UCSD-AML1 (cell line): Measurements from ENCODE around the gene FAM217A.

Experiments used
- DNase-seq: peaks from one replicate; lab custom pipeline; 2025; ENCODE audit not compliant: unreplicated experiment; lab: John Stamatoyannopoulos, UW

The FAM217A gene

DNA sequence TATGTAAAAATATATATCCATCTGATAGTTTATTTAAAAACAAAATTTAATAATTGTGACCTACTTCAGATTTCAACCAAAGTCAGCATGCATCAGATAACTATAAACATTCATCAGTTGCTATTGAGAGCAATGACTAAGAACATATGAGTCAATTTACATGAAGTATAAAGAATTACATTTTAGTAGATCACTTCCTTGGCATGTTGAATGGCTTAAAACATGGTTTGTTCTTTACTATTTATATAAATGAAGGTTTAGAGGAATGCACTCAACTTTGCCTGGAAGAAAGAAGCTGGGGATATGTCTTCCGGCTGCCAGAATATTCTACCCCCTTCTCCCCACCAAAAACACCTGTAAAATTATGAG is 6.4 kb upstream of the FAM217A start:
- no peak for DNase-seq

DNA sequence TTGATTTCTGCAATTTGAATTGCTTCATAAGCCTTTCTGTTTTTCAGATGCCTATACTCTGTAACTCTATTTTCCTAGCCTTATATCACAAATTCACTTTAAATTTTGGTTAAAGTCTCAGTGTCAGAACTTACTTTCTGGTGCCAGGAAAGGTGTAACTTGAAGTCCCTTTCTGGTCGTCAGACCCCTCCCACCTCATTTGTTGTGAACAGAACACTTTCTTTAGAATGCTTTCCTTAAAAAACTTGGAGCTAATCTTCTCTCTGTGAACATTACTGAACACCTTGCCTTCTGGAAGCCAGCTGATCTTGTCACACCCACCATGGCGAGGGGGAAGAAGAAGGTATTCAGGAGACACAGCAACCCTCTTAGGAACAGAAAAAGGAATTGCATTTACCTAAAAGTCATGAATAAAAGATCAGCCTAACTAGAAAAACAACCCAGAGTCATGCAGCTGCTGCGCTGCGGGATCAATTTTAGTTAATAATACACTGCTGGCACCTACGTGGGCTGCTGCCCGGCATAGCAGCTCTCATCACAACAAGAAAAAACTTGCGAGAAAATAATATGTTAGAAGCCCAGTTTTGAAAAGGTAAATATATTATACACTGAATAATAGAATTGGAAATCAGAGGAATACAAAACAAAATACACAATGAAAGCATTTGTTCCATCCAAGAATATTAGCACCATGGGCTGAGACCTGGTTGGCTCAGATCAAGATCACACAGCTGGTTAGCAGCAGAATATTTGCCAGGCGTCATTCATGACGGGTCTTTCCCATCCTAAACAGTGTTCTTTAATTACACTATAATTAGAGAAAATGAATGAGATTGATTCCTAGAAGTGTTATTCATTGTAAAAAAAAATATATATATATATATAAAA is 5.8 kb upstream of the FAM217A start:
- no peak for DNase-seq

DNA sequence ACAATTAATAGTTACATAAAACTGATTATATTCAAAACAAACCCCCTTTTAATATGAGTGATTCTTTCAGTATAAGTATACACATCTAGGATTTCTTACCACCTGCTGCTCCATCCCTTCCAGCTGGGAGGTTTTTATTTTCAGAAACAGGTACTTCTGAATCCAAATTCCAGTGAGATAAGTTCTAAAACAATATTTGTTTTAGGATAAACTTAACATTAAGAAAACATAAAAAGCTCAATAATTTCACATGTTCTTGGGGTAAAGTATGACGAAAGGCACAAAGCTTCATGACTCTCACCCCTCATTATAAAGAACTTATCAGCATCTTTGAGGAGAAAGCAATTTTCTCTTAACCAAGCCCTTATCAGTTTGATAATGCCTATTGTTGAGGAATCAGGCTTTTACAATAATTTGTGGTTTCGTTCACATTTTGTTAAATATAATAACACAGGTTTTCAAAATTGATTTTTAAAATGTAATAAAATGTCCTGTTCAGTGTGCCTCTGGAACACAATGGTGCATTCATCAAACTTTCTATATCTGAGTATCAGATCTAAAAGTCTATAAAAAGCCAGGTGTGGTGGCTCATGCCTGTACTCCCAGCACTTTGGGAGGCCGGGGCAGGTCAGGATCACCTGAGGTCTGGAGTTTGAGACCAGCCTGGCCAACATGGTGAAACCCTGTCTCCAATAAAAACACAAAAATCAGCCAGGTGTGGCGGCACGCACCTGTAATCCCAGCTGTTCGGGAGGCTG is 4.3 kb downstream of the FAM217A start:
- no peak for DNase-seq

DNA sequence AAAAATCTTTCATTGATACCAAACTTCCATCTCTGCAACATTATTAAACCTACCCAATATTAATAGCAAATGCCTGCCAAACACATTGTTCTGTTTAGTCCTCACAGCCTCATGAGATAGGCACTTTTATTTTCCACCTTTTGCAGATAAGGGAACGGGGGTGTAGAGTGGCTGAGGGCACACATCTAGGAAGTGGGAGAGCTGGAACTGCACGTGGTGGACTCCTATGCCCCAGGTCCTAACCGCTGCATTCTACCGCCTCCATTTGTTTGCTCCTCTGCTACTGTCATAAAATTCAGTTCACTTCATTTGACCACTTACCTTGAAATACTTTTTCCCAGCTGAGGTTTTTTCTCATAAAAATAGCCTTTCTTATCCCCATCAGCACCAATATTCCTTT is 7.6 kb downstream of the FAM217A start:
- DNase-seq, result no peak

DNA sequence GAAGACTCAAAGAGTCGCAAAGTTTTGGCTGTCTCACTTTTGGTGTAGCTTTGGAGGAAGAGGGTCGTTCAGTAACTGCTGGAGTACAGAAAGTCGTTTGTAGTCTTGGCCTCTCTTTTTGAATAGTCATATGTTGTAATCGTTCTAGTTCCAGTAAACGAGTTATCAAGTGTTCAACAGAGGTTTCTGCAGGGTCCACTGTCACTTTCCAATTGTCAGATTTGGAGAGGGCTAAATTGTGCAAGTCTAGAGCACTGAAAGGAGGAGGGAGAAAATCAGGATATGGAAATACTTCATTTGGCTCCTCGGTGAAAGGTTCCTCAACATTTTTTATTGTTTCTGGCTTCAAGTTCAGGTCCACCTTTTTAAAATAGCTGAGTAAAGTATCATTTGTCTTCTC is 9.7 kb downstream of the FAM217A start:
- no peak for DNase-seq

DNA sequence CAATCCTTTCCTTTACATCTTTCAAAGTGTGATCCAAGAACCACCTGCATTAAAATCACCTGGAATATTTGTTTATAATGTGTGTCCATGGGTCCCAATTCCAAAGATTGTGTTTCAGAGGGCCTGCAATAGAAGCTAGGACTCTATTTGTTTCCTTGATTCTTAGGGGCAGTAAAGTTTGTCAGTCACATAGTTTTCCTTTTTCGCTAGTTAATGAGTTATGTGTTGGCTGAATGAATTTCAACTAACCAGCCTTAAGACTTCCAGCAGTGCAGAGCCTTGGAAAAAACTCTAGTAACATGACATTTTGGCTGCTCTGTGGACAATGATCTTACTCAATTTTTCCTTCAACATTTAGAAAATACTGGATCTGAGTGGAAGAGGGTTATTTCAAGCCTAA is 11.3 kb downstream of the FAM217A start:
- no peak for DNase-seq

DNA sequence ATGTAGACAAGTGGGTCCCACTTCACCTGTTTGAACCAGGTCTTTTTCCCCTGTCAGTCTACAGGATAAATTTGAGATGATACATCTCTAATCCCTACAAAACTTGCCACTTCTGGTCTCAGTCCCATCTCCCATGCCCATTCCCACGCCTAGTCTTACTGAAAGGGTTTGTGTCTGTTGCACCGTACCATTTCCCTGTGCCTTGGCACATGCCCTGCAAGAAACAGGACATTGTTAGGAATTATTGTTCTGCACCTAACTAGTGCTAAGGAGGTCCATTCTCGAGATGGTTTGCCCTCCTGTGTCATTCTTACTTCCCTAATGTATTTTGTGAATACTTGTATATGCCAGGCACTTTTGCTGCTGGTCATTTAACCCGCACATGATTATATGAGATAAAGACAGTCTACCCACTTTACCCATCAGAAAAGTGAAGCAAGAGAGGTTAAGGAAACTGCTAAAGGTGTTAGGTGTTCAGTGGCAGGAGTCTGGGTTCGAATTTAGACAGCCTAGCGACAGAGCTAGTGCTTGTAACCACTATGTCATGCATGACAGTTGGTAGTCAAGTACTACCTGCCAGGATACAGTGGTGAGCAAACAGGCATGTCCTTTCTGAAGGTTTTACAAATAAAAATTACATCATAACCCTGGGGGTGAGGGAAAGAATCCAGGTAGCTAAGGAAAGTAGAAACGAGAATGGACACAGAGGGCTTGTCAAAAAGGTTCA is 12.7 kb downstream of the FAM217A start:
- no peak for DNase-seq

DNA sequence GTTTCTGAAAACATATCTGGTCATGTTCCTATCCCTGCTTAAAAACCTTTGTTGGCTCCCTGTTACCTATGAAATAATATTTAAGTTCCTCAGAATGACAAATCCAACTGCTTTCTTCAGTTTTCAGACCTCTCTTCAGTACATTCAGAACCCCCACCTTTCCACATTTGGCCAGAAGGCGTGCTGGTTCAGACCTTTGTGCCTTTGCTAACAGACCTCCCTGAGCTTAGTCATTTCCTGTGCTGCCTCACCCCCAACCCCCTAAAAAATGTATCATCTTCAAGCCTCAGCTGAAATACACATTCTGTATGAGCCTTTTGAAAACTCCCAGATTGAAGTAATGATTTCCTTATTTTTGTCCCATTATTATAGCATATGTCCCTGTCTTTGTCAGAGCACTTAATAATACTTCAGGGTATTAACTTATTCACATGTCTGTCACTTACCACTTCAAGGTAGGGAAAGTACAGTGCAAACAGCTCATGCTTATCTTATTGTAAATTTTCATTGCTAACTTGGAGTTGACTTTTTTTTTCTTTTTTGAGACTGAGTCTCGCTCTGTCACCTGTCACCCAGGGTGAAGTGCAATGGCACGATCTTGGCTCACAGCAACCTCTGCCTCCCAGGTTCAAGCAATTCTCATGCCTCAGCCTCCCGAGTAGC is 19.7 kb downstream of the FAM217A start:
- no peak for DNase-seq

DNA sequence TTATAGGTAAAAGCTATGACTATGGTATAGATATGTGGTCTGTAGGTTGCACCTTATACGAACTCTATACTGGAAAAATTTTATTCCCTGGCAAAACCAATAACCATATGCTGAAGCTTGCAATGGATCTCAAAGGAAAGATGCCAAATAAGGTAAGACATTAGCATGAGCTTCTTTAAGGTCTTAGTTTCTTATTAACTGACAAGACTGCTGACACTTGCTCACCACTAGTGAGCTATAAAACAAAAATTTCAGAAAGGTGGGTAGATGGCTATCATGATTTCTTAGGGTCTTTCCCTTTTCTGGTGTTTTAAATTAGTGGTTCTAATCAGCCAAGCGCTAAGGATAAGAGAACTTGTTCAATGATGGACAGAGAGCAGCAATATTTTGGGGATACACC is 21.9 kb downstream of the FAM217A start:
- DNase-seq, result no peak

DNA sequence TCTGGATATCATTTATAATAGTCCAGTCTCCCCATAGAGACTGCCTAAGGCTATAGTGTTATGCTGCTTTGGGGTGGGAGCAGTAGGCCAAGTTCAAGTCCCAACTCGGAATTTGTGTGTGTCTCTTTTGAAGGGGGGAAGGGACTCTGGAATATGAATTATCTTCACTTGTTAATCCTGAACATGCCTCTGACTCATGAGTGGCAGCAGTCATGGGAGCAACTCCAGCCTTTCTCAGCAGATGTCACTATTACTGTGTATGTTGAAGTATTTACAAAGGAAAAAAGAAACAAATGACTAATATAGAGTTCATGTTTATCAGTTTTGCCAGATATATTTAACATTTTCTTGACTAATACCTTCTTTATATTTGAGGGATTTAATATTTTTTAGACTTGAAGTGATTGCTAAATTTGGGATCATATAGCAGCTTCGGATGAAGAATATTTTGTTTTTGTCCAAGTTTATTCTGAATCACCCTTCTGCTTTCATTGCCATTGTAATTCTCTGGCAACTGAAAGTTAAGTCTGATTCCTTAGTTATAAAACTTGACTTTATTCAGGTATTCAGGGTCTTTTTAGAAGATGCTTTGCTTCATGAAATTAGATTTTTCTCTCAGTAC is 23.4 kb downstream of the FAM217A start:
- no peak for DNase-seq

DNA sequence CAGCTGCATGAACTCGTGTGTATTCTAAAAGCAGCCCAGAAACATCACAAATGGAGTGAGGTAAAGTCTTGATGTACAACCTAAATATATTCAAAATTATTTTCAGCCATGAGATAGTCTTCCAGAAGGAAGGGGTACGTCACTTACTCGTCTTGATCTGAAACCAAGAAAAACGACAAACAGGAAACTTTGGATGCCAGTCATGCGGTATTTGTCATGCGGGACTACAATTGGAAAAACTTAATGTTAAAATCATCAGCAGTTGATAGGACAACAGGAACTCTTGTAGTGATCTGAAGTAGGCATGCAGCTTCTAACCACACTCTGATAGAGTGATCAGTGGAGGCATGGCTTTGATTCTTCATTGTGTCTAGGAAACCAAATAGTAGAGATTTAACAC is 29.7 kb downstream of the FAM217A start:
- no peak for DNase-seq

DNA sequence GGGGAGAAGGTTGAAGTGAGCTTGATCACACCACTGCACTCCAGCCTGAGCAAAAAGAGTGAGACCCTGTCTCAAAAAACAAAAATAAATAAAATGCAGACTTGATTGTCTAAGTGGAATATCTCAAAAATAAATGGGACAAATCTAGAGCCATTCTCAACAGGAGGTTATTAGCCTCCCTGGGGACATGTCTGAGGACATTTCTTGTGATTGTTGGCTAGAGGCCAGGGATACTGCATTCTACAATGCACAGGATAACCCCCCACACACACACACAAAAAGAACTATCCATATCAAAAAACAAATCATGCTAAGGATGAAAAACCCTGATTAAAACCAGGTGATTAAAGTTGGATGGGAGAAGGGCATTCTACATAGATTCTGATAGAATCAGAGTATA is 37.5 kb downstream of the FAM217A start:
- DNase-seq, result no peak

DNA sequence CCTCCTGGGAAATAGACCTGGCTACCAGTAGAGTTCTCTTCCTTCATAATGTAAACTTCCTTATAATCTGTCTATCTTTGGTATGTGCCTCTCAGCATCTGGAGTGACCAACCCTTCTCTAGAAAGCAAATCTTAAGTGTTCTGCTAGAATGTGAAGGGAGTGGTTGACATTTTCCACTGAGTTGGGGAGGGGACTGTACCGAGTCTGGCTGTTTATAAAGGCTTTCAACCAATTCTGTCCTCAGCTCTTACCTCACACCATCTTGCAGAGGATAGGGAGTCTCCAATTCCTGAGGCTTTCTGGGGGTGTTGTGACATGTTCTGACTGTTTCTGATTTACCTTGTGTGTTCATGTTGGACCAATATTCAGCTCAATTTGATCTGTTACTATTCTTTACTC is 39.6 kb downstream of the FAM217A start:
- DNase-seq, result no peak

DNA sequence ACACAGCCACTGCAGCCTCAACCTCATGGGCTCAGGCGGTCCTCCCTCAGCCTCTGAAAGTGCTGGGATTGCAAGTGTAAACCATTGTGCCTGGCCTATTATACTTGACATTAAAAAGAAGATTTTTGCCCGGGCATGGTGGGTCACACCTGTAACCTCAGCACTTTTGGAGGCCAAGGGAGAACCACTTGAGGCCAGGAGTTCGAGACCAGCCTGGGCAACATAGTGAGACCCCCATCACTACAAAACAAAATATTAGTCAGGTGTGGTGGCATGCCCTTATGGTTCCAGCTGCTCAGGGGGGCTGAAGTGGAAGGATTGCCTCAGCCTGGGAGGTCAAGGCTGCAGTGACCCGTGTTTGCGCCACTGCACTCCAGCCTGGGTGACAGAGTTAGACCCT is 42.4 kb downstream of the FAM217A start:
- no peak for DNase-seq

DNA sequence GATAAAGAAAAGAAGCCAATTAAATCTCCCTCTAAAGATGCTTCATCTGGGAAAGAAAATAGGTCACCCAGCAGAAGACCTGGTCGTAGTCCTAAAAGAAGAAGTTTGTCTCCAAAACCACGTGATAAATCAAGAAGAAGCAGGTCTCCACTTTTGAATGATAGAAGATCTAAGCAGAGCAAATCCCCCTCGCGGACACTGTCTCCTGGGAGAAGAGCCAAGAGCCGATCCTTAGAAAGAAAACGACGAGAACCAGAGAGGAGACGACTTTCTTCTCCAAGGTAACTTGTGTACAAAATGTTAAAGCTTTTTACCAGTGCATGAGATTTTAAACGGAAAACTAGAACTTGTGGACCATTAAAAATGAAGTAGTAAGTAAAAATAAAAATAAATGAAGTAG is 46.5 kb downstream of the FAM217A start:
- no peak for DNase-seq

DNA sequence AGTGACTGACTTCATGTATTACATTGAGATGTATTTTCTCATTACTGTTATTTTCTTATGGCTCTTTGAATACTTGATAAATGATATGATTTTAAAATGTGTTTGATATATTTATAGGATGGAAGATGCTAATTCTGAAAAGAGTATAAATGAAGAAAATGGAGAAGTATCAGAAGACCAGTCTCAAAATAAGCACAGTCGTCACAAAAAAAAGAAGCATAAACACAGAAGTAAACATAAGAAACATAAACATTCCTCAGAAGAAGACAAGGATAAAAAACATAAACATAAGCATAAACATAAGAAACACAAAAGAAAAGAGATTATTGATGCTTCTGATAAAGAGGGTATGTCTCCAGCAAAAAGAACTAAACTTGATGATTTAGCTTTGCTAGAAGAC is 47.5 kb downstream of the FAM217A start:
- no peak for DNase-seq

DNA sequence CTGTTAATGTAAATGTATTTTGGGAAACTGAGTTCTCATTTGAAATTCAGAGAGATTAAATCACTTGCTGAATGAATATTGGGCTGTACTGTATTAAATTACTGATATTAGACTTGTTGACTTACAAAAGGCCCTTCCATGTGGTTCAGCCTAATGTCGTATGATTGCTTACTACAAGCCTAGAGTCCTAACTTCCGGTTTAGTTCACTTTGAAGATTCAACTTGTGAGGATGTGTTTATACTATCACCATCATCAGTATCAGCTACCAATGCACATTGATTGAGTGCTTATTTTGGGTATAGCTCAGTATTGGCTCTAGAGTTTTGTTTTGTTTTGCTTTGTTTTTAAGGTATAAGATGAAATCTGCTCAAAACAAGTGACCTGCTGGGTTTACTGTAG is 48.3 kb downstream of the FAM217A start:
- DNase-seq, result no peak

DNA sequence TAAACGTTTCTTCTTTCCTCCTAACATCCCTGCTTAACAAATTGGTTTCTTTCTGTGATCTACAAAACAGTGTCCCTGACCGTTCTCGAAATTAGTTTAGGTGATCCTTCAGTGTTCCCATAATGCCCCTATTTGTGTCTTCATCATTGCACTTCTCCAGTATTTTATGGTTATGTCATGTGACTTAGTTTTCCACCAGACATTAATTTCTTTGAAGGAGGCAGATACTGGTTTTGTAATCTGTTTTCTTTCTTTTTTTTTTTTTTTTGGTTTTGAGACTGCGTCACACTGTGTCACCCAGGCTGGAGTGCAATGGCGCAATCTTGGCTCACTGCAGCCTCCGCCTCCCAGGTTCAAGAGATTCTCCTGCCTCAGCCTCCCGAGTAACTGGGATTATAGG is 49.2 kb downstream of the FAM217A start:
- DNase-seq, result no peak

DNA sequence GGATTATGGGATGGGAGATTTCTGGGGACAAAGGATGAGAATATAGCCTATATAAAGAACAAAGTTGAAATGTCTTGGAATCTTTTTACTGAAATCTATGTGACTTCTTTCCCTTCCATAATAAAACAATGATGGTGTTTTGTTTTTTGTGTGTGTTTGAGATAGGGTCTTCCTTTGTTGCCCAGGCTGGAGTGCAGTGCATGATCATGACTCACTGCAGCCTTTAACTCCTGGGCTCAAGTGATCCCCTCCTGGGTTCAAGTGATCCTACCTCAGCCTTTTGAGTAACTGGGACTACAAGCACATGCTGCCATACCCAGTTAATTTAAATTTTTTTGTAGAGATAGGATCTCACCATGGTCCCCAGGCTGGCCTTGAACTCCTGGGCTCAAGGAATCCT is 50.9 kb downstream of the FAM217A start:
- DNase-seq, result no peak

DNA sequence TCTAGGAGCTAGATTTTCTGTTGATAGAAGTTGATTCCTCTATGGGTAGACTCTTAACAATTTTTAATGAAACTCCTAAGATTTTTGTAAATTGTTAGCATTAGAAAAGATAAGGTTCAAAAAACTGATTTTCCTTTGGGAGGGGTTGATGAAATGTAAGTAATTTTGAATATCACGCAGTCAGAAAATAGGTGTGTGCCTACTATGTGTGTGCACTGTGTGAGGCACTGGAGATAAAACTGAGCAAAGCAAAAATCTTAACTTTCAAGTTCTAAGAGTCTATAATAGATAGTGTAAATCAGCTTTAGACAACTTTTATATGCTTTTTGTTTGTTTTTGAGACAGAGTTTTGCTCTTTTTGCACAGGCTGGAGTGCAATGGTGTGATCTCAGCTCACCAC is 53.3 kb downstream of the FAM217A start:
- DNase-seq, result no peak

DNA sequence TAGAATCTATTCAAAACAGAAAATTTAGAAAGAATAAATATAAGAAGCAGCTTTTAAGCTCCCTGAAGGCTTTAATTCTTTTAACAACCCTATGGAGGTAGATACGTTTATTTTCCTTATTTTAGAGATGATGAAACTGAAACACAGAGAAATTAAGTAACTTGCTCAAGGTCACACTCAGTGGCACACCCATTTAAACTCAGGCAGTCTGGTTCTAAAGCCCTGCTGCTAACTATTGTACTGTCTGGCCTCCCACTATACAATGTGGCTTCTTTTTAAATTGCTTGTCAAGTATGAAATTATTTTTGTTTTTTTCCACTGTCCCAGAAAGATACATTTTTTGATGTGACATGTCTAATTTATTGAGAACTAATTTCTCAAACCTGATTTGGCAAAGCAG is 55.7 kb downstream of the FAM217A start:
- no peak for DNase-seq
